ENCODE data around the gene NPY. TPM values are rescaled to one million over a fixed set of nuclear protein-coding genes. Genes with fewer than 3 reads are reported as not detected.

Gene NPY
- total RNA-seq, 1 donor from 2014 or later = not detected

- TF ChIP-seq CTCF (IDR thresholded peaks at IDR 0.05; ENCODE audit: insufficient read depth, low read length, poor library complexity, severe bottlenecking) = no peak
- Histone ChIP-seq H3K36me3 (ENCODE audit: control insufficient read depth, insufficient read depth, low read length) (no peaks in the 10 kb centered on the region), H3K27me3 (ENCODE audit: control insufficient read depth, insufficient read depth, low read length) (no peaks in the 10 kb centered on the region), H3K4me3 (ENCODE audit: low read depth, low read length) (no peak overlapping the region)
- no peak for DNase-seq (ENCODE audit: low read depth)
Measured at GRCh38 chr7:24328894-24329293, 44.9 kb downstream of the NPY start.

- peaks cover 4% of the 10 kb centered on the region for H3K27me3 ChIP-seq (ENCODE audit: control insufficient read depth, insufficient read depth, low read length)
- H3K36me3 ChIP-seq (ENCODE audit: control insufficient read depth, insufficient read depth, low read length) = no peaks in the 10 kb centered on the region
- no peak overlapping the region for H3K4me3 ChIP-seq (ENCODE audit: low read depth, low read length)
- no peak for DNase-seq (ENCODE audit: low read depth)
- no peak for TF ChIP-seq CTCF (IDR thresholded peaks at IDR 0.05; ENCODE audit: insufficient read depth, low read length, poor library complexity, severe bottlenecking)
Measured at GRCh38 chr7:24334012-24334411, 50.0 kb downstream of the NPY start.

- H3K27me3 ChIP-seq (ENCODE audit: control insufficient read depth, insufficient read depth, low read length) = peaks cover 4% of the 10 kb centered on the region
- TF ChIP-seq CTCF (IDR thresholded peaks at IDR 0.05; ENCODE audit: insufficient read depth, low read length, poor library complexity, severe bottlenecking) = no peak
- no peak overlapping the region for H3K4me3 ChIP-seq (ENCODE audit: low read depth, low read length)
- DNase-seq (ENCODE audit: low read depth) = no peak
- H3K36me3 ChIP-seq (ENCODE audit: control insufficient read depth, insufficient read depth, low read length) = no peaks in the 10 kb centered on the region
Measured at GRCh38 chr7:24334627-24335026, 50.6 kb downstream of the NPY start.

- no peak overlapping the region for H3K4me3 ChIP-seq (ENCODE audit: low read depth, low read length)
- TF ChIP-seq CTCF (IDR thresholded peaks at IDR 0.05; ENCODE audit: insufficient read depth, low read length, poor library complexity, severe bottlenecking) = no peak
- H3K36me3 ChIP-seq (ENCODE audit: control insufficient read depth, insufficient read depth, low read length) = no peaks in the 10 kb centered on the region
- no peak for DNase-seq (ENCODE audit: low read depth)
- H3K27me3 ChIP-seq (ENCODE audit: control insufficient read depth, insufficient read depth, low read length) = peaks cover 4% of the 10 kb centered on the region
Measured at GRCh38 chr7:24336461-24336860, 52.5 kb downstream of the NPY start.

- Histone ChIP-seq H3K4me3 (ENCODE audit: low read depth, low read length) (no peak overlapping the region), H3K27me3 (ENCODE audit: control insufficient read depth, insufficient read depth, low read length) (peaks cover 4% of the 10 kb centered on the region), H3K36me3 (ENCODE audit: control insufficient read depth, insufficient read depth, low read length) (no peaks in the 10 kb centered on the region)
- no peak for TF ChIP-seq CTCF (IDR thresholded peaks at IDR 0.05; ENCODE audit: insufficient read depth, low read length, poor library complexity, severe bottlenecking)
- no peak for DNase-seq (ENCODE audit: low read depth)
Measured at GRCh38 chr7:24337180-24337579, 53.2 kb downstream of the NPY start.

GRCh38 chr7:24339575-24339974, 55.6 kb downstream of the NPY start:
- no peaks in the 10 kb centered on the region for H3K36me3 ChIP-seq (ENCODE audit: control insufficient read depth, insufficient read depth, low read length)
- peaks cover 4% of the 10 kb centered on the region for H3K27me3 ChIP-seq (ENCODE audit: control insufficient read depth, insufficient read depth, low read length)
- no peak overlapping the region for H3K4me3 ChIP-seq (ENCODE audit: low read depth, low read length)
- DNase-seq (ENCODE audit: low read depth) = no peak
- no peak for TF ChIP-seq CTCF (IDR thresholded peaks at IDR 0.05; ENCODE audit: insufficient read depth, low read length, poor library complexity, severe bottlenecking)

Data from kidney epithelial cell (primary cell).